K562 (cell line): Measurements from ENCODE around the gene PIH1D1. TPM values are rescaled to one million over a fixed set of nuclear protein-coding genes. Genes with fewer than 3 reads are reported as not detected.
A peak's percentile ranks its signal among the peaks of the same experiment; 100 is the strongest.

Source experiments
- BCOR ChIP-seq: fragments of 450-650 bp; IDR thresholded peaks from 2 replicates; pipeline ENCODE4 v1.6.1; 2016
- EGR1 ChIP-seq: fragments of 450-650 bp; conservative IDR thresholded peaks from 2 replicates; pipeline ENCODE4 v1.6.1; 2017; ENCODE audit warnings: mild to moderate bottlenecking
- FOXO4 ChIP-seq: fragments of 450-650 bp; formaldehyde crosslinking; IDR thresholded peaks from 2 replicates; pipeline ENCODE4 v1.4.0; 2020; ENCODE audit warnings: mild to moderate bottlenecking, moderate library complexity
- KDM2B ChIP-seq: fragments of 250-450 bp; sonication (Bioruptor Pico); IDR thresholded peaks from 2 replicates; pipeline ENCODE4 v1.8.0; 2021; ENCODE audit warnings: mild to moderate bottlenecking, moderate library complexity
- KLF10 ChIP-seq: fragments of 250-450 bp; sonication (Bioruptor Pico); IDR thresholded peaks from 2 replicates; pipeline ENCODE4 v1.6.1; 2021; ENCODE audit warnings: matching md5 sums
- MCM7 ChIP-seq, 2 experiments: fragments of 450-650 bp; IDR thresholded peaks; 2 replicates each; pipeline ENCODE4 v1.6.1; 2016 to 2018
- RBM25 ChIP-seq: fragments of 200-400 bp; formaldehyde crosslinking; IDR thresholded peaks from 2 replicates; pipeline ENCODE4 v1.6.1; 2018; ENCODE audit warnings: low read length, low read depth, moderate library complexity; ENCODE audit not compliant: severe bottlenecking
- SMAD3 ChIP-seq: fragments of 450-650 bp; formaldehyde crosslinking; conservative IDR thresholded peaks from 2 replicates; pipeline ENCODE4 v1.4.0; 2020; ENCODE audit warnings: mild to moderate bottlenecking
- SRSF1 ChIP-seq: fragments of 200-400 bp; formaldehyde crosslinking; IDR thresholded peaks from 2 replicates; pipeline ENCODE4 v1.6.1; 2017; ENCODE audit warnings: mild to moderate bottlenecking, low read depth, low read length, moderate library complexity
- THAP7 ChIP-seq: fragments of 250-450 bp; sonication (Bioruptor Pico); IDR thresholded peaks from 2 replicates; pipeline ENCODE4 v1.5.0; 2021
- ZNF408 ChIP-seq: fragments of 250-450 bp; sonication (Bioruptor Pico); IDR thresholded peaks from 2 replicates; pipeline ENCODE4 v1.4.0; 2020; ENCODE audit warnings: low read depth, mild to moderate bottlenecking, moderate library complexity
- ZNF707 ChIP-seq: fragments of 250-450 bp; sonication (Bioruptor Pico); conservative IDR thresholded peaks from 2 replicates; pipeline ENCODE4 v1.8.0; 2022; ENCODE audit warnings: inconsistent platforms, mild to moderate bottlenecking, moderate library complexity
- polyA plus RNA-seq, 8 experiments: library from polyadenylated mRNA; depleted of rRNA in 4 of 8; stranded (reverse) in 5 of 8; unstranded in 3 of 8; fragments of >200 nt; fragmentation: Nextera tagmentation in 2 of 8; fragmentation: Illumina TruSeq in 1 of 8; extraction: Ambion mirVana in 2 of 8; extraction: Trizol in 1 of 8; gene quantifications; 2 replicates each; pipeline versions ENCODE4 v1.2.1 to v1.2.3, GENCODE V29; 2011 to 2014; ENCODE audit warnings: inconsistent platforms in 1 of 8, missing spikeins in 1 of 8
- total RNA-seq, 7 experiments: library from RNA; depleted of rRNA in 6 of 7; stranded (reverse); fragments of >200 nt in 6 of 7; fragmentation: Illumina TruSeq in 2 of 7; extraction: Trizol in 2 of 7; gene quantifications; 2 replicates each; pipeline versions ENCODE4 v1.2.1 to v1.2.3, GENCODE V29; 2011 to 2021; ENCODE audit warnings: low replicate concordance in 1 of 7
- TF ChIP-seq, protein P1 (sequence below): fragments of 450-650 bp; IDR thresholded peaks from 2 replicates; pipeline ENCODE4 v1.6.1; 2016; ENCODE audit warnings: mild to moderate bottlenecking, moderate library complexity
- TF ChIP-seq, protein P2 (sequence below), 2 experiments: IDR thresholded peaks; 2 replicates each; pipeline ENCODE4 v1.6.1; 2011; ENCODE audit warnings: borderline replicate concordance in 1 of 2, control low read depth in 1 of 2, low read depth in 1 of 2, low read length in 1 of 2, mild to moderate bottlenecking in 1 of 2, mixed read lengths in 1 of 2, moderate library complexity in 1 of 2; ENCODE audit not compliant: insufficient read depth in 1 of 2, insufficient read length in 1 of 2, poor library complexity in 1 of 2, severe bottlenecking in 1 of 2; ENCODE audit errors: extremely low read depth in 1 of 2

Gene PIH1D1
- total and polyA plus RNA-seq, 9 of the 15 experiments (the other 6 are each of a cell fraction or from before 2014, with no cell fraction given) = 26.5 to 224 (median 137) TPM

- TF ChIP-seq FOXO4 (CRISPR knock-in tag) (no peak), THAP7 (CRISPR knock-in tag) (no peak), KLF10 (CRISPR knock-in tag) (no peak), KDM2B (no peak), MCM7 (IDR thresholded peaks at IDR 0.05) (no peak), ZNF408 (CRISPR knock-in tag) (no peak), SMAD3 (CRISPR knock-in tag) (no peak), ZNF707 (0 out of 2 replicates have a peak, but pooled peaks have one; percentile 1), RBM25 (peak; percentile 53), EGR1 (no peak), BCOR (peak; percentile 62; the same call in 1 of the 2 replicates), SRSF1 (no peak)
- TF ChIP-seq, protein P1, sequence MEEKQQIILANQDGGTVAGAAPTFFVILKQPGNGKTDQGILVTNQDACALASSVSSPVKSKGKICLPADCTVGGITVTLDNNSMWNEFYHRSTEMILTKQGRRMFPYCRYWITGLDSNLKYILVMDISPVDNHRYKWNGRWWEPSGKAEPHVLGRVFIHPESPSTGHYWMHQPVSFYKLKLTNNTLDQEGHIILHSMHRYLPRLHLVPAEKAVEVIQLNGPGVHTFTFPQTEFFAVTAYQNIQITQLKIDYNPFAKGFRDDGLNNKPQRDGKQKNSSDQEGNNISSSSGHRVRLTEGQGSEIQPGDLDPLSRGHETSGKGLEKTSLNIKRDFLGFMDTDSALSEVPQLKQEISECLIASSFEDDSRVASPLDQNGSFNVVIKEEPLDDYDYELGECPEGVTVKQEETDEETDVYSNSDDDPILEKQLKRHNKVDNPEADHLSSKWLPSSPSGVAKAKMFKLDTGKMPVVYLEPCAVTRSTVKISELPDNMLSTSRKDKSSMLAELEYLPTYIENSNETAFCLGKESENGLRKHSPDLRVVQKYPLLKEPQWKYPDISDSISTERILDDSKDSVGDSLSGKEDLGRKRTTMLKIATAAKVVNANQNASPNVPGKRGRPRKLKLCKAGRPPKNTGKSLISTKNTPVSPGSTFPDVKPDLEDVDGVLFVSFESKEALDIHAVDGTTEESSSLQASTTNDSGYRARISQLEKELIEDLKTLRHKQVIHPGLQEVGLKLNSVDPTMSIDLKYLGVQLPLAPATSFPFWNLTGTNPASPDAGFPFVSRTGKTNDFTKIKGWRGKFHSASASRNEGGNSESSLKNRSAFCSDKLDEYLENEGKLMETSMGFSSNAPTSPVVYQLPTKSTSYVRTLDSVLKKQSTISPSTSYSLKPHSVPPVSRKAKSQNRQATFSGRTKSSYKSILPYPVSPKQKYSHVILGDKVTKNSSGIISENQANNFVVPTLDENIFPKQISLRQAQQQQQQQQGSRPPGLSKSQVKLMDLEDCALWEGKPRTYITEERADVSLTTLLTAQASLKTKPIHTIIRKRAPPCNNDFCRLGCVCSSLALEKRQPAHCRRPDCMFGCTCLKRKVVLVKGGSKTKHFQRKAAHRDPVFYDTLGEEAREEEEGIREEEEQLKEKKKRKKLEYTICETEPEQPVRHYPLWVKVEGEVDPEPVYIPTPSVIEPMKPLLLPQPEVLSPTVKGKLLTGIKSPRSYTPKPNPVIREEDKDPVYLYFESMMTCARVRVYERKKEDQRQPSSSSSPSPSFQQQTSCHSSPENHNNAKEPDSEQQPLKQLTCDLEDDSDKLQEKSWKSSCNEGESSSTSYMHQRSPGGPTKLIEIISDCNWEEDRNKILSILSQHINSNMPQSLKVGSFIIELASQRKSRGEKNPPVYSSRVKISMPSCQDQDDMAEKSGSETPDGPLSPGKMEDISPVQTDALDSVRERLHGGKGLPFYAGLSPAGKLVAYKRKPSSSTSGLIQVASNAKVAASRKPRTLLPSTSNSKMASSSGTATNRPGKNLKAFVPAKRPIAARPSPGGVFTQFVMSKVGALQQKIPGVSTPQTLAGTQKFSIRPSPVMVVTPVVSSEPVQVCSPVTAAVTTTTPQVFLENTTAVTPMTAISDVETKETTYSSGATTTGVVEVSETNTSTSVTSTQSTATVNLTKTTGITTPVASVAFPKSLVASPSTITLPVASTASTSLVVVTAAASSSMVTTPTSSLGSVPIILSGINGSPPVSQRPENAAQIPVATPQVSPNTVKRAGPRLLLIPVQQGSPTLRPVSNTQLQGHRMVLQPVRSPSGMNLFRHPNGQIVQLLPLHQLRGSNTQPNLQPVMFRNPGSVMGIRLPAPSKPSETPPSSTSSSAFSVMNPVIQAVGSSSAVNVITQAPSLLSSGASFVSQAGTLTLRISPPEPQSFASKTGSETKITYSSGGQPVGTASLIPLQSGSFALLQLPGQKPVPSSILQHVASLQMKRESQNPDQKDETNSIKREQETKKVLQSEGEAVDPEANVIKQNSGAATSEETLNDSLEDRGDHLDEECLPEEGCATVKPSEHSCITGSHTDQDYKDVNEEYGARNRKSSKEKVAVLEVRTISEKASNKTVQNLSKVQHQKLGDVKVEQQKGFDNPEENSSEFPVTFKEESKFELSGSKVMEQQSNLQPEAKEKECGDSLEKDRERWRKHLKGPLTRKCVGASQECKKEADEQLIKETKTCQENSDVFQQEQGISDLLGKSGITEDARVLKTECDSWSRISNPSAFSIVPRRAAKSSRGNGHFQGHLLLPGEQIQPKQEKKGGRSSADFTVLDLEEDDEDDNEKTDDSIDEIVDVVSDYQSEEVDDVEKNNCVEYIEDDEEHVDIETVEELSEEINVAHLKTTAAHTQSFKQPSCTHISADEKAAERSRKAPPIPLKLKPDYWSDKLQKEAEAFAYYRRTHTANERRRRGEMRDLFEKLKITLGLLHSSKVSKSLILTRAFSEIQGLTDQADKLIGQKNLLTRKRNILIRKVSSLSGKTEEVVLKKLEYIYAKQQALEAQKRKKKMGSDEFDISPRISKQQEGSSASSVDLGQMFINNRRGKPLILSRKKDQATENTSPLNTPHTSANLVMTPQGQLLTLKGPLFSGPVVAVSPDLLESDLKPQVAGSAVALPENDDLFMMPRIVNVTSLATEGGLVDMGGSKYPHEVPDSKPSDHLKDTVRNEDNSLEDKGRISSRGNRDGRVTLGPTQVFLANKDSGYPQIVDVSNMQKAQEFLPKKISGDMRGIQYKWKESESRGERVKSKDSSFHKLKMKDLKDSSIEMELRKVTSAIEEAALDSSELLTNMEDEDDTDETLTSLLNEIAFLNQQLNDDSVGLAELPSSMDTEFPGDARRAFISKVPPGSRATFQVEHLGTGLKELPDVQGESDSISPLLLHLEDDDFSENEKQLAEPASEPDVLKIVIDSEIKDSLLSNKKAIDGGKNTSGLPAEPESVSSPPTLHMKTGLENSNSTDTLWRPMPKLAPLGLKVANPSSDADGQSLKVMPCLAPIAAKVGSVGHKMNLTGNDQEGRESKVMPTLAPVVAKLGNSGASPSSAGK = no peak
- TF ChIP-seq, protein P2, sequence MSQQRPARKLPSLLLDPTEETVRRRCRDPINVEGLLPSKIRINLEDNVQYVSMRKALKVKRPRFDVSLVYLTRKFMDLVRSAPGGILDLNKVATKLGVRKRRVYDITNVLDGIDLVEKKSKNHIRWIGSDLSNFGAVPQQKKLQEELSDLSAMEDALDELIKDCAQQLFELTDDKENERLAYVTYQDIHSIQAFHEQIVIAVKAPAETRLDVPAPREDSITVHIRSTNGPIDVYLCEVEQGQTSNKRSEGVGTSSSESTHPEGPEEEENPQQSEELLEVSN (IDR thresholded peaks at IDR 0.05; ENCODE audit: borderline replicate concordance in 1 of 2, extremely low read depth in 1 of 2, insufficient read depth in 1 of 2, insufficient read length in 1 of 2, low read depth in 1 of 2, low read length in 1 of 2, poor library complexity in 1 of 2, severe bottlenecking in 1 of 2) = peak in 1 of 2 experiments; percentile 51
Observed at GRCh38 chr19:49486710-49487276, 35.2 kb upstream of the PIH1D1 start (continued).
